Neutrophil (primary cell): ENCODE results near the gene PRPF4.
"Not testable (repeated sequence)": the region's sequence is repeated elsewhere in the genome, so short reads cannot be mapped to it uniquely, and the experiment has no call there.

ENCODE experiments used
- H3K27ac ChIP-seq: fragments of 200-600 bp; sonication (generic); 2 replicates; pipeline ENCODE4 v1.5.1; 2016; ENCODE audit warnings: mild to moderate bottlenecking, moderate library complexity
- H3K27me3 ChIP-seq: fragments of 200-600 bp; sonication (generic); 2 replicates; pipeline ENCODE4 v1.6.0; 2016; ENCODE audit warnings: mild to moderate bottlenecking
- H3K36me3 ChIP-seq: fragments of 200-600 bp; sonication (generic); 2 replicates; pipeline ENCODE4 v1.5.1; 2017
- H3K4me1 ChIP-seq, 2 experiments: fragments of 200-600 bp in 1 of 2; sonication (generic) in 1 of 2; 1 replicate in 1 of 2; 2 replicates in 1 of 2; pipeline versions ENCODE4 v1.5.1 to v1.6.1; 2013 to 2016; ENCODE audit warnings: low read depth in 1 of 2, low read length in 1 of 2, mild to moderate bottlenecking in 1 of 2, moderate library complexity in 1 of 2; ENCODE audit not compliant: control insufficient read depth in 1 of 2, insufficient read depth in 1 of 2
- H3K4me3 ChIP-seq, 2 experiments: fragments of 200-600 bp in 1 of 2; sonication (generic) in 1 of 2; 1 replicate in 1 of 2; 2 replicates in 1 of 2; pipeline ENCODE4 v1.5.1; 2013 to 2016; ENCODE audit warnings: low read depth in 1 of 2, low read length in 1 of 2, mild to moderate bottlenecking in 1 of 2, moderate library complexity in 1 of 2
- H3K9me3 ChIP-seq: fragments of 200-600 bp; sonication (generic); 2 replicates; pipeline ENCODE4 v1.5.1; 2016
- TF ChIP-seq, protein P1 (sequence below): fragments of 200-600 bp; sonication (generic); IDR thresholded peaks from 2 replicates; pipeline ENCODE4 v1.5.1; 2016; ENCODE audit warnings: antibody characterized with exemption

Gene PRPF4

GRCh38 chr9:113275157-113276131 is at the start of gene PRPF4, which contains the start of gene CDC26:
Gene PRPF4, plus strand, starts transcription at chr9:113275658. Its CDS starts 86 bp downstream, at chr9:113275744.
Gene CDC26, minus strand, starts transcription at chr9:113275572. Its CDS starts 3,065 bp downstream, at chr9:113272507.
- Histone ChIP-seq H3K36me3 (peaks cover 53% of the 10 kb centered on the region), H3K4me3 (peak within 1 kb of the TSS; percentile 87 to 97), H3K27me3 (no peaks in the 10 kb centered on the region), H3K9me3 (no peaks in the 10 kb centered on the region), H3K4me1 (peaks cover 19% of the 10 kb centered on the region in 2 experiments), H3K27ac (peak within 1 kb of the TSS; percentile 89)
- TF ChIP-seq, protein P1, sequence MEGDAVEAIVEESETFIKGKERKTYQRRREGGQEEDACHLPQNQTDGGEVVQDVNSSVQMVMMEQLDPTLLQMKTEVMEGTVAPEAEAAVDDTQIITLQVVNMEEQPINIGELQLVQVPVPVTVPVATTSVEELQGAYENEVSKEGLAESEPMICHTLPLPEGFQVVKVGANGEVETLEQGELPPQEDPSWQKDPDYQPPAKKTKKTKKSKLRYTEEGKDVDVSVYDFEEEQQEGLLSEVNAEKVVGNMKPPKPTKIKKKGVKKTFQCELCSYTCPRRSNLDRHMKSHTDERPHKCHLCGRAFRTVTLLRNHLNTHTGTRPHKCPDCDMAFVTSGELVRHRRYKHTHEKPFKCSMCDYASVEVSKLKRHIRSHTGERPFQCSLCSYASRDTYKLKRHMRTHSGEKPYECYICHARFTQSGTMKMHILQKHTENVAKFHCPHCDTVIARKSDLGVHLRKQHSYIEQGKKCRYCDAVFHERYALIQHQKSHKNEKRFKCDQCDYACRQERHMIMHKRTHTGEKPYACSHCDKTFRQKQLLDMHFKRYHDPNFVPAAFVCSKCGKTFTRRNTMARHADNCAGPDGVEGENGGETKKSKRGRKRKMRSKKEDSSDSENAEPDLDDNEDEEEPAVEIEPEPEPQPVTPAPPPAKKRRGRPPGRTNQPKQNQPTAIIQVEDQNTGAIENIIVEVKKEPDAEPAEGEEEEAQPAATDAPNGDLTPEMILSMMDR: peak; percentile 41

DNA sequence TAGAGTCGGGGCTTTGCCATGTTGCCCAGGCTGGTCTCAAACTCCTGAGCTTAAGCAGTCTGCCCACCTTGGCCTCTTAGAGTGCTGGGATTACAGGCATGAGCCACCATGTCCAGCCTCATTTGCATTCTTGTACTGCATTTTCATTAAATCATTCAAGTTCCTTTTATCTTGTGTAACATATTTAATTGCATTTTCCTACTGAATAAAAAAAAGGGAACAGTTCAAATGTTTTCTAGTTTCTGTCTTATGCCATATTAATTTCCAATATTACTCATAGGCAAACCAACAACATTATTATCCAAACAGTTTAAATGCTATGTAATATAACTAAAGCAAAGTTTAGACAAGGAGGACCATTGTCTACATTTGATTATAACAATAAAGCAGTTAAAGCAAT is 48.0 kb upstream of the PRPF4 start:
- Histone ChIP-seq H3K4me3 (no peak overlapping the region), H3K36me3 (no peaks in the 10 kb centered on the region), H3K4me1 (peaks cover 83 to 93% of the 10 kb centered on the region in 2 experiments), H3K27me3 (no peaks in the 10 kb centered on the region), H3K9me3 (no peaks in the 10 kb centered on the region), H3K27ac (peak overlapping the region; percentile 68)
- TF ChIP-seq, protein P1: no peak

- peaks cover 83 to 93% of the 10 kb centered on the region in 2 experiments for H3K4me1 ChIP-seq
- no peaks in the 10 kb centered on the region for H3K9me3 ChIP-seq
- H3K27me3 ChIP-seq: no peaks in the 10 kb centered on the region
- TF ChIP-seq, protein P1: no peak
- H3K36me3 ChIP-seq: no peaks in the 10 kb centered on the region
- H3K27ac ChIP-seq: peak overlapping the region; percentile 68
- H3K4me3 ChIP-seq: no peak overlapping the region
These were observed 47.3 kb upstream of the PRPF4 start for GRCh38 chr9:113228130-113228665.

GRCh38 chr9:113231701-113232100 is 43.8 kb upstream of the PRPF4 start:
- TF ChIP-seq, protein P1: no peak
- no peak overlapping the region for H3K4me3 ChIP-seq
- peak overlapping the region; percentile 93 for H3K27ac ChIP-seq
- no peaks in the 10 kb centered on the region for H3K9me3 ChIP-seq
- H3K4me1 ChIP-seq: peaks cover 78 to 87% of the 10 kb centered on the region in 2 experiments
- H3K36me3 ChIP-seq: no peaks in the 10 kb centered on the region
- H3K27me3 ChIP-seq: no peaks in the 10 kb centered on the region

- H3K9me3 ChIP-seq, H3K27me3 ChIP-seq, H3K36me3 ChIP-seq: not testable (repeated sequence)
- Histone ChIP-seq H3K4me3 (peak overlapping the region in 1 of 2 experiments; percentile 26), H3K27ac (peak overlapping the region; percentile 67), H3K4me1 (peaks cover 58 to 60% of the 10 kb centered on the region in 2 experiments)
These were observed 39.7 kb upstream of the PRPF4 start for GRCh38 chr9:113235701-113236255.
